K562 (cell line): ENCODE results near the gene GPR152. TPM values are rescaled to one million over a fixed set of nuclear protein-coding genes. Genes with fewer than 3 reads are reported as not detected.

Source experiments
- ATAC-seq: fragments of 200-7000 bp; cut with Tn5 transposase; 3 replicates; pipeline ENCODE4 v1.9.1; 2020; ENCODE audit warnings: moderate library complexity
- BruUV-seq: library from RNA; stranded (reverse); fragments of 400-500 nt; replicated peaks from 2 replicates; lab custom pipeline; 2021; lab: Mats Ljungman, UMichigan
- CTCF ChIA-PET: fragments of 300-600 bp; formaldehyde crosslinking; extraction: SDS; loops from one replicate; lab custom pipeline; 2021; ENCODE audit warnings: low intra/inter-chr PET ratio; lab: Yijun Ruan, JAX
- POLR2A ChIA-PET: fragments of 300-600, 350-650 bp; sonication (Branson Sonifier 250); formaldehyde crosslinking; extraction: SDS; loops from one replicate; lab custom pipeline; 2021; ENCODE audit warnings: antibody characterized with exemption, inconsistent platforms; lab: Yijun Ruan, JAX
- DNase-seq, 4 experiments: peaks; one replicate each; pipeline versions ENCODE4 v3.0.0 to v3.0.0-alpha.2; 2011 to 2018; ENCODE audit warnings: low spot score in 3 of 4, mixed read lengths in 3 of 4; ENCODE audit errors: extremely low read depth in 1 of 4
- FAIRE-seq: peaks from 2 replicates; lab custom pipeline; 2011; peaks lifted over from hg19 to GRCh38; lab: Jason Lieb, UNC
- H2AFZ ChIP-seq: 2 replicates; pipeline ENCODE4 v1.6.0; 2011; ENCODE audit warnings: low read depth, low read length, control low read depth, inconsistent platforms
- H3K27ac ChIP-seq: fragments of 200-600 bp; 3 replicates; pipeline ENCODE4 v1.8.0; 2011; ENCODE audit warnings: low read depth, mild to moderate bottlenecking, control low read depth, inconsistent platforms, low read length, moderate library complexity, mixed read lengths; ENCODE audit errors: extremely low read depth
- H3K27me3 ChIP-seq, 2 experiments: fragments of 300-600 bp in 1 of 2; 2 replicates in 1 of 2; 3 replicates in 1 of 2; pipeline versions ENCODE4 v1.6.0 to v1.8.0; 2011; ENCODE audit warnings: inconsistent platforms in 2 of 2, low read length in 2 of 2, mild to moderate bottlenecking in 1 of 2, mixed read lengths in 1 of 2, moderate library complexity in 1 of 2; ENCODE audit not compliant: control insufficient read depth in 2 of 2, insufficient read depth in 2 of 2
- H3K36me3 ChIP-seq: fragments of 300-600 bp; 3 replicates; pipeline ENCODE4 v1.8.0; 2011; ENCODE audit warnings: mild to moderate bottlenecking, low read length, inconsistent platforms; ENCODE audit not compliant: control insufficient read depth, insufficient read depth
- H3K4me1 ChIP-seq, 2 experiments: fragments of 200-600 bp in 1 of 2; replicated peaks in 1 of 2; 2 replicates in 1 of 2; 3 replicates in 1 of 2; pipeline versions ENCODE4 v1.5.1 to v1.8.0; 2011; ENCODE audit warnings: inconsistent platforms in 2 of 2, low read length in 2 of 2, mild to moderate bottlenecking in 1 of 2, mixed read lengths in 1 of 2, moderate library complexity in 1 of 2; ENCODE audit not compliant: control insufficient read depth in 2 of 2, insufficient read depth in 2 of 2
- H3K4me2 ChIP-seq: 2 replicates; pipeline ENCODE4 v1.6.1; 2011; ENCODE audit warnings: low read length, control low read depth, inconsistent platforms, mixed read lengths; ENCODE audit not compliant: insufficient read depth
- H3K4me3 ChIP-seq: fragments of 200-600 bp; sonication (generic), shearing (Covaris generic); 2 replicates; pipeline ENCODE4 v1.5.1; 2016; ENCODE audit warnings: control low read depth, inconsistent platforms
- H3K79me2 ChIP-seq: fragments of 200-600 bp; 3 replicates; pipeline ENCODE4 v1.8.0; 2011; ENCODE audit warnings: low read length, inconsistent platforms; ENCODE audit not compliant: control insufficient read depth, insufficient read depth
- H3K9ac ChIP-seq, 2 experiments: 2 replicates each; pipeline versions ENCODE4 v1.6.0 to v1.6.1; 2011; ENCODE audit warnings: low read depth in 2 of 2, low read length in 2 of 2, control low read depth in 1 of 2, inconsistent platforms in 1 of 2, mild to moderate bottlenecking in 1 of 2, mixed read lengths in 1 of 2; ENCODE audit not compliant: insufficient read depth in 1 of 2
- H3K9me1 ChIP-seq: one replicate; pipeline ENCODE4 v1.6.0; 2011; ENCODE audit warnings: inconsistent platforms, mild to moderate bottlenecking, low read length, moderate library complexity; ENCODE audit not compliant: control insufficient read depth, insufficient read depth
- H3K9me3 ChIP-seq: replicated peaks from 2 replicates; pipeline ENCODE4 v1.5.1; 2011; ENCODE audit warnings: low read depth, low read length, inconsistent platforms; ENCODE audit not compliant: control insufficient read depth, insufficient read depth
- H4K20me1 ChIP-seq: replicated peaks from 2 replicates; pipeline ENCODE4 v1.6.1; 2011; ENCODE audit warnings: low read length, inconsistent platforms, mixed read lengths; ENCODE audit not compliant: control insufficient read depth, insufficient read depth
- JUNB ChIP-seq: fragments of 450-650 bp; formaldehyde crosslinking; conservative IDR thresholded peaks from 2 replicates; pipeline ENCODE4 v1.4.0; 2020; ENCODE audit warnings: mild to moderate bottlenecking
- KDM5B ChIP-seq: fragments of 200-600 bp; sonication (generic); IDR thresholded peaks from 2 replicates; pipeline ENCODE4 v1.6.1; 2012; ENCODE audit warnings: low read depth, mild to moderate bottlenecking, moderate library complexity, low read length, control low read depth, inconsistent platforms; ENCODE audit not compliant: insufficient replicate concordance
- MYC ChIP-seq, 2 experiments: fragments of 250-450 bp in 1 of 2; sonication (Bioruptor Pico) in 1 of 2; IDR thresholded peaks; 2 replicates each; pipeline versions ENCODE4 v1.5.1 to v1.6.1; 2012 to 2021; ENCODE audit warnings: low read depth in 2 of 2, borderline replicate concordance in 1 of 2, improper control_type of control experiment in 1 of 2, low read length in 1 of 2, mild to moderate bottlenecking in 1 of 2, moderate library complexity in 1 of 2
- POLR2G ChIP-seq: fragments of 200-400 bp; formaldehyde crosslinking; IDR thresholded peaks from 2 replicates; pipeline ENCODE4 v1.6.1; 2017; ENCODE audit warnings: low read depth, mild to moderate bottlenecking, antibody characterized with exemption, low read length, moderate library complexity
- WGBS: fragments of 100-300 bp; shearing (Covaris generic); methylation state at CpG from one replicate; pipeline ENCODE4 v1.1.6; 2016; ENCODE audit warnings: low coverage, mixed read lengths; ENCODE audit not compliant: insufficient coverage; ENCODE audit errors: missing lambda C conversion rate; 5-methylcytosine and 5-hydroxymethylcytosine counted together
- in situ Hi-C: fragments of 300-500 bp; cut with MboI; formaldehyde crosslinking; loops from 4 replicates; pipeline ENCODE4 v1.15.0; 2018; ENCODE audit warnings: inconsistent platforms, mixed read lengths
- intact Hi-C: fragments of 100-400 bp; cut with micrococcal nuclease; formaldehyde crosslinking; loops from 2 replicates; pipeline ENCODE4 v1.14.2; 2022
- polyA plus RNA-seq, 8 experiments: library from polyadenylated mRNA; depleted of rRNA in 4 of 8; stranded (reverse) in 5 of 8; unstranded in 3 of 8; fragments of >200 nt; fragmentation: Nextera tagmentation in 2 of 8; fragmentation: Illumina TruSeq in 1 of 8; extraction: Ambion mirVana in 2 of 8; extraction: Trizol in 1 of 8; gene quantifications; 2 replicates each; pipeline versions ENCODE4 v1.2.1 to v1.2.3, GENCODE V29; 2011 to 2014; ENCODE audit warnings: inconsistent platforms in 1 of 8, missing spikeins in 1 of 8
- total RNA-seq, 7 experiments: library from RNA; depleted of rRNA in 6 of 7; stranded (reverse); fragments of >200 nt in 6 of 7; fragmentation: Illumina TruSeq in 2 of 7; extraction: Trizol in 2 of 7; gene quantifications; 2 replicates each; pipeline versions ENCODE4 v1.2.1 to v1.2.3, GENCODE V29; 2011 to 2021; ENCODE audit warnings: low replicate concordance in 1 of 7

GPR152 gene
- total and polyA plus RNA-seq, 9 of the 15 experiments (the other 6 are each of a cell fraction or from before 2014, with no cell fraction given), result not detected

- no peaks in the 10 kb centered on the region for H3K9me1 ChIP-seq
- H3K4me2 ChIP-seq, result no peak overlapping the region; the same call in 1 of the 2 replicates
- FAIRE-seq (peak; percentile 59), DNase-seq (no peak), ATAC-seq (peak; percentile 3; the same call in 1 of the 3 replicates)
- ChIA-PET CTCF (no interaction called here), POLR2A (interaction anchor here (0.5 to 3.0 kb wide), 7 partner anchors 9 to 842 kb away, joined by 3 to 19 read pairs (median 3); partner anchors contain the start of gene PPP1CA)
- WGBS, result 57% methylated on average over 17 of the region's 17 CpGs
- H3K9me3 ChIP-seq, result no peaks in the 10 kb centered on the region
- peaks cover 21 to 65% of the 10 kb centered on the region in 2 experiments for H3K4me1 ChIP-seq
- H2AFZ ChIP-seq, result no peak overlapping the region
- H3K4me3 ChIP-seq, result no peak overlapping the region
- BruUV-seq, result no TSS peak
- H3K27me3 ChIP-seq, result no peaks in the 10 kb centered on the region
- intact Hi-C loops, result no loop called here
- H4K20me1 ChIP-seq, result no peaks in the 10 kb centered on the region; the same call in 1 of the 2 replicates
- in situ Hi-C loops, result no loop called here
- peak overlapping the region in 1 of 2 experiments; percentile 84; a peak in 2 of 4 replicates for H3K9ac ChIP-seq
- H3K27ac ChIP-seq, result no peak overlapping the region
- TF ChIP-seq MYC (IDR thresholded peaks at IDR 0.05; ENCODE audit: low read depth, low read length) (no peak), MYC (CRISPR knock-in tag; IDR thresholded peaks at IDR 0.05; ENCODE audit: borderline replicate concordance, low read depth) (no peak), KDM5B (peak; percentile 18), POLR2G (0 out of 2 replicates have a peak, but pooled peaks have one; percentile 24), JUNB (CRISPR knock-in tag) (no peak)
- H3K36me3 ChIP-seq, result no peaks in the 10 kb centered on the region
- H3K79me2 ChIP-seq, result no peaks in the 10 kb centered on the region
Measured at GRCh38 chr11:67410984-67411784, 41.3 kb downstream of the GPR152 start.
